K562 (cell line): Measurements from ENCODE around the gene GAPVD1. TPM values are rescaled to one million over a fixed set of nuclear protein-coding genes. Genes with fewer than 3 reads are reported as not detected.

ENCODE experiments used
- CBX3 ChIP-seq, 2 experiments: IDR thresholded peaks; 1 replicate in 1 of 2; 2 replicates in 1 of 2; pipeline ENCODE4 v1.6.1; 2012; ENCODE audit warnings: inconsistent platforms in 2 of 2, low read length in 2 of 2, borderline replicate concordance in 1 of 2, control low read depth in 1 of 2
- CGGBP1 ChIP-seq: fragments of 250-450 bp; sonication (Bioruptor Pico); IDR thresholded peaks from 2 replicates; pipeline ENCODE4 v1.9.0; 2021; ENCODE audit warnings: mild to moderate bottlenecking
- CHD2 ChIP-seq: IDR thresholded peaks from 2 replicates; pipeline ENCODE4 v1.6.1; 2011; ENCODE audit warnings: low read depth, low read length
- DACH1 ChIP-seq: fragments of 450-650 bp; IDR thresholded peaks from 2 replicates; pipeline ENCODE4 v1.6.1; 2018; ENCODE audit not compliant: partially characterized antibody
- ILF3 ChIP-seq: fragments of 450-650 bp; IDR thresholded peaks from 2 replicates; pipeline ENCODE4 v1.6.1; 2018; ENCODE audit warnings: antibody characterized with exemption, mild to moderate bottlenecking, moderate library complexity, borderline replicate concordance
- KDM2B ChIP-seq: fragments of 250-450 bp; sonication (Bioruptor Pico); IDR thresholded peaks from 2 replicates; pipeline ENCODE4 v1.8.0; 2021; ENCODE audit warnings: mild to moderate bottlenecking, moderate library complexity
- L3MBTL2 ChIP-seq: fragments of 450-650 bp; IDR thresholded peaks from 2 replicates; pipeline ENCODE4 v1.6.1; 2016; ENCODE audit warnings: mild to moderate bottlenecking, moderate library complexity
- MLX ChIP-seq, 2 experiments: fragments of 450-650 bp in 1 of 2; sonication (generic) in 1 of 2; formaldehyde crosslinking; conservative IDR thresholded peaks; 2 replicates each; pipeline versions ENCODE4 v1.4.0 to v1.8.1; 2020 to 2022; ENCODE audit warnings: mild to moderate bottlenecking in 1 of 2, missing genetic modification reagents in 1 of 2
- NR1H2 ChIP-seq: sonication (generic); formaldehyde crosslinking; IDR thresholded peaks from 2 replicates; pipeline ENCODE4 v1.4.0; 2020; ENCODE audit warnings: mild to moderate bottlenecking, missing genetic modification reagents
- NR3C1 ChIP-seq: sonication (generic); formaldehyde crosslinking; IDR thresholded peaks from 2 replicates; pipeline ENCODE4 v1.8.1; 2022; ENCODE audit warnings: missing genetic modification reagents
- OTX1 ChIP-seq: fragments of 450-650 bp; formaldehyde crosslinking; IDR thresholded peaks from 2 replicates; pipeline ENCODE4 v1.4.0; 2022; ENCODE audit warnings: mild to moderate bottlenecking
- POU5F1 ChIP-seq: fragments of 150-350 bp; IDR thresholded peaks from 2 replicates; pipeline ENCODE4 v1.6.1; 2014; ENCODE audit warnings: borderline replicate concordance, low read length, low read depth, mild to moderate bottlenecking; ENCODE audit not compliant: partially characterized antibody
- TCF15 ChIP-seq: fragments of 250-450 bp; sonication (Bioruptor Pico); IDR thresholded peaks from 2 replicates; pipeline ENCODE4 v1.8.0; 2022; ENCODE audit warnings: moderate library complexity, mild to moderate bottlenecking, inconsistent platforms
- ZNF3 ChIP-seq: fragments of 250-450 bp; sonication (Bioruptor Pico); IDR thresholded peaks from 2 replicates; pipeline ENCODE4 v1.5.0; 2021; ENCODE audit warnings: mild to moderate bottlenecking, moderate library complexity
- polyA plus RNA-seq, 8 experiments: library from polyadenylated mRNA; depleted of rRNA in 4 of 8; stranded (reverse) in 5 of 8; unstranded in 3 of 8; fragments of >200 nt; fragmentation: Nextera tagmentation in 2 of 8; fragmentation: Illumina TruSeq in 1 of 8; extraction: Ambion mirVana in 2 of 8; extraction: Trizol in 1 of 8; gene quantifications; 2 replicates each; pipeline versions ENCODE4 v1.2.1 to v1.2.3, GENCODE V29; 2011 to 2014; ENCODE audit warnings: inconsistent platforms in 1 of 8, missing spikeins in 1 of 8
- total RNA-seq, 7 experiments: library from RNA; depleted of rRNA in 6 of 7; stranded (reverse); fragments of >200 nt in 6 of 7; fragmentation: Illumina TruSeq in 2 of 7; extraction: Trizol in 2 of 7; gene quantifications; 2 replicates each; pipeline versions ENCODE4 v1.2.1 to v1.2.3, GENCODE V29; 2011 to 2021; ENCODE audit warnings: low replicate concordance in 1 of 7
- TF ChIP-seq, protein P1 (sequence below), 2 experiments: IDR thresholded peaks; 2 replicates each; pipeline ENCODE4 v1.6.1; 2011; ENCODE audit warnings: borderline replicate concordance in 1 of 2, control low read depth in 1 of 2, low read depth in 1 of 2, low read length in 1 of 2, mild to moderate bottlenecking in 1 of 2, mixed read lengths in 1 of 2, moderate library complexity in 1 of 2; ENCODE audit not compliant: insufficient read depth in 1 of 2, insufficient read length in 1 of 2, poor library complexity in 1 of 2, severe bottlenecking in 1 of 2; ENCODE audit errors: extremely low read depth in 1 of 2
- TF ChIP-seq, protein P2 (sequence below): fragments of 250-450 bp; sonication (Bioruptor Pico); IDR thresholded peaks from 2 replicates; pipeline ENCODE4 v1.5.0; 2020; ENCODE audit warnings: mild to moderate bottlenecking
- TF ChIP-seq, protein P3 (sequence below): fragments of 250-450 bp; sonication (Bioruptor Pico); IDR thresholded peaks from 2 replicates; pipeline ENCODE4 v1.5.0; 2021; ENCODE audit warnings: mild to moderate bottlenecking, moderate library complexity

The GAPVD1 gene
- total and polyA plus RNA-seq, 9 of the 15 experiments (the other 6 are each of a cell fraction or from before 2014, with no cell fraction given), result 9.5 to 66.1 (median 45.5) TPM

DNA sequence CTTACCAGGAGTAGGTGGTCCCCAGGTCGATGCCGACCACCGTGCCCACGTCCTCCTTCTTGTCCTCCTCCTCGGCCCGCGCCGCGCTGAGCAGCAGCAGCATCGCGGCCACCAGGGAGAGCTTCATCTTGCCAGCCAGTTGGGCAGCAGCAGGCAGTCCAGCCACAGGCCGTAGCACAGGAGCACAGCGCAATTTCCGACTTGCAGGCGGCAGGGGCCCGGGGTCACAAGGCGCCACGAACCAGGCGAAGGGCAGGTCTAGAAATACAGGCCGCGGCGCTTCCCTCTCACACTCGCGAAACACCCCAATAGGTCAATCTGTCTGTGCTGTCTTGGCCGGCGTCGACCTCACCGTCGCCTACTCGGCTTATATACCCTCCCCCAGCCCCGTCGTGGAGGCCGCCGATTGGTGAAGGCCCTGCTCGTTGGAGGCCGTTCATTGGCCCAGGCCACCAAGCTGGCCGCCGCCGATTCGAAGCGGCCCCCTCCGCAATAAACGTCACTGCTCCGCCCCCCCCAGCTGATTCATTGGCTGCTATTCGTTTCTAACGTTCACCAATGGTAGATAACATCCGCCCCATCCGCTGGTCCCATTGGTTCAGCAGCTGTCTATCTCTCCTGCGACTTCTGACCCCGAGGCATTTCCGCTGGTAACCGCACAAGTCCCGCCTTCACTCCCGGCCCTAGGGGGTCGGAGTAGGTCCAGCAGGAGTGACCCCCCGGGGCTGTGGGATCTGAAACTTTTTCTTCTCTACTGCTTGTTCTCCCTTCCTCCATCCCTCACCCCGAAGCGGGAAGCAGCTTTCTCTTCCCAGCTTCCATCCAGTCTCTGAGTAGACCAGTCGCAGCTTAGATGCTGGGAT lies 20.4 kb upstream of the GAPVD1 start, which contains the start of gene HSPA5 (continued):
- TF ChIP-seq, protein P1, sequence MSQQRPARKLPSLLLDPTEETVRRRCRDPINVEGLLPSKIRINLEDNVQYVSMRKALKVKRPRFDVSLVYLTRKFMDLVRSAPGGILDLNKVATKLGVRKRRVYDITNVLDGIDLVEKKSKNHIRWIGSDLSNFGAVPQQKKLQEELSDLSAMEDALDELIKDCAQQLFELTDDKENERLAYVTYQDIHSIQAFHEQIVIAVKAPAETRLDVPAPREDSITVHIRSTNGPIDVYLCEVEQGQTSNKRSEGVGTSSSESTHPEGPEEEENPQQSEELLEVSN (IDR thresholded peaks at IDR 0.05; ENCODE audit: borderline replicate concordance in 1 of 2, extremely low read depth in 1 of 2, insufficient read depth in 1 of 2, insufficient read length in 1 of 2, low read depth in 1 of 2, low read length in 1 of 2, poor library complexity in 1 of 2, severe bottlenecking in 1 of 2), result peak; percentile 20 to 72
- peak; percentile 91; the same call in 1 of the 2 replicates for TF ChIP-seq NR1H2 (CRISPR knock-in tag)
- TF ChIP-seq ZNF3 (CRISPR knock-in tag), result no peak
- no peak for TF ChIP-seq DACH1
- TF ChIP-seq, protein P2, sequence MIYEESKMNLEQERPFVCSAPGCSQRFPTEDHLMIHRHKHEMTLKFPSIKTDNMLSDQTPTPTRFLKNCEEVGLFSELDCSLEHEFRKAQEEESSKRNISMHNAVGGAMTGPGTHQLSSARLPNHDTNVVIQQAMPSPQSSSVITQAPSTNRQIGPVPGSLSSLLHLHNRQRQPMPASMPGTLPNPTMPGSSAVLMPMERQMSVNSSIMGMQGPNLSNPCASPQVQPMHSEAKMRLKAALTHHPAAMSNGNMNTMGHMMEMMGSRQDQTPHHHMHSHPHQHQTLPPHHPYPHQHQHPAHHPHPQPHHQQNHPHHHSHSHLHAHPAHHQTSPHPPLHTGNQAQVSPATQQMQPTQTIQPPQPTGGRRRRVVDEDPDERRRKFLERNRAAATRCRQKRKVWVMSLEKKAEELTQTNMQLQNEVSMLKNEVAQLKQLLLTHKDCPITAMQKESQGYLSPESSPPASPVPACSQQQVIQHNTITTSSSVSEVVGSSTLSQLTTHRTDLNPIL (CRISPR knock-in tag), result no peak
- TF ChIP-seq, protein P3, sequence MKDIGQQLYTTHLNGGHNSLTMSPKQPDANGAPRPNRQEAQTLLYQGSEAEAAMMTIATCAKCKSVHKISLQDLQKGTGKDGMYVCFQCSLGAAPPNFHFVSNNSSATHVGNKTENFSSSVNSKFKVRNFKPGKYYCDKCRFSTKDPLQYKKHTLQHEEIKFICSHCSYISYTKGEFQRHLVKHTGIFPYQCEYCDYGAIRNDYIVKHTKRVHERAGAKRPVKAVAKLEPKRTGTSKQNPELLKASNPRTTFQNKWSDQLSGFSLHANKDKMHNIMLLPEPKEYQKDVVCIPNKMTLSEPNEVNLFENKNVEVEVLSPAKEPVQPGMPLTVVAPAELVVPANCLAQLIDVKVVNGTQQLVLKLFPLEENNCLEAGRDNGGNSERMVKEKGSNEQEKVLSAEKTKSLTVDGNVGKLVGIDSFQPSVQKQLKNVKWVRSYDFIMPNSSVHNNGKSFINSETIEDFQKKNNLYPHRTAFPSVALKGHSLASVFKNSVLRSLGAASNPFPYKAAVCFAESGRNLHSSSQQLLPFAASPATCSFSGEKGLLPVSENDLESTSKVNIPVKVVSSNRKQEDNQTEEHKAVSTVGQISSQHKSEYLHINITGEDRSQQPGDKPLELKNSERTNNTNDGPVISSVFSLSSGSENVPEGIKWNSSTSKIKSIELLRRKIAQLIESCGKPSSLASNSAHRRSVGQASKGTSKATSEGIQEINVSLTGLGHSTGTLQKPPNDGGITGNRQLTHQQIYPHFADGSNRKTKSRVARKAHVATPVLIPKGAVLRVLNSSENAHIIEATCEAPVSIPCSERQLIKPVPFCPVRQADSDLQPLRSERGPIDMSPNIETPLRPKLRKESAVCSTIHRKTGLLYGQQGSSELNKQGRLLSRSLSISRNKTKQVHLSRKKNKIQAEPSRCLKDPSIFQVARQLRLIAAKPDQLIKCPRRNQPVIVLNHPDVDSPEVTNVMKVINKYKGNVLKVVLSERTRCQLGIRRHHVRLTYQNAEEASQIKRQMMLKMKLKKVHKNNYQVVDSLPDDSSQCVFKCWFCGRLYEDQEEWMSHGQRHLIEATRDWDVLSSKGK, result no peak
- TF ChIP-seq OTX1 (CRISPR knock-in tag), result peak; percentile 51; the same call in 1 of the 2 replicates
- TF ChIP-seq CHD2, result peak; percentile 83
- TF ChIP-seq CBX3 (IDR thresholded peaks at IDR 0.05; ENCODE audit: borderline replicate concordance in 1 of 2, low read length in 2 of 2), result no peak
- TF ChIP-seq TCF15 (CRISPR knock-in tag), result 0 out of 2 replicates have a peak, but pooled peaks have one; percentile 16
- no peak for TF ChIP-seq NR3C1 (CRISPR knock-in tag)
- TF ChIP-seq CGGBP1 (CRISPR knock-in tag), result 0 out of 2 replicates have a peak, but pooled peaks have one; percentile 60
- TF ChIP-seq L3MBTL2, result no peak
- TF ChIP-seq POU5F1, result no peak
- TF ChIP-seq MLX (CRISPR knock-in tag; conservative IDR thresholded peaks at IDR 0.05), result 0 out of 4 replicates have a peak, but pooled peaks of 1 of the 2 experiments have one; percentile 17
- TF ChIP-seq KDM2B (CRISPR knock-in tag), result no peak
- TF ChIP-seq ILF3, result no peak
